Testis (tissue), 3 donors: ENCODE results near the gene ELMO1. TPM values are rescaled to one million over a fixed set of nuclear protein-coding genes. Genes with fewer than 3 reads are reported as not detected.
A peak's percentile ranks its signal among the peaks of the same experiment; 100 is the strongest.

Experiments used
- DNase-seq: peaks from one replicate; pipeline ENCODE4 v3.0.0-alpha.2; 2019
- H3K27ac ChIP-seq, 2 donors: fragments of 200-600 bp; sonication (generic); one replicate each; pipeline ENCODE4 v1.5.1; 2019
- H3K27me3 ChIP-seq: fragments of 200-600 bp; sonication (generic); one replicate; pipeline ENCODE4 v1.5.1; 2019
- H3K36me3 ChIP-seq: fragments of 200-600 bp; sonication (generic); one replicate; pipeline ENCODE4 v1.5.1; 2017; ENCODE audit warnings: low read depth; ENCODE audit errors: missing control alignments
- H3K4me1 ChIP-seq: fragments of 200-600 bp; sonication (generic); one replicate; pipeline ENCODE4 v1.5.1; 2019
- H3K4me3 ChIP-seq, 2 donors: fragments of 200-600 bp; sonication (generic); one replicate each; pipeline ENCODE4 v1.5.1; 2017 to 2019
- H3K9me3 ChIP-seq: fragments of 200-600 bp; sonication (generic); one replicate; pipeline ENCODE4 v1.5.1; 2017
- CTCF ChIP-seq, 3 experiments: fragments of 450-650 bp in 2 of 3; fragments of 200-600 bp in 1 of 3; sonication (generic) in 1 of 3; IDR thresholded peaks; one replicate each; pipeline ENCODE4 v1.5.1; 2016 to 2019; ENCODE audit warnings: antibody characterized with exemption in 3 of 3, mild to moderate bottlenecking in 2 of 3, moderate library complexity in 1 of 3
- POLR2A ChIP-seq: fragments of 450-650 bp; IDR thresholded peaks from one replicate; pipeline ENCODE4 v1.6.1; 2017; ENCODE audit warnings: antibody characterized with exemption, mild to moderate bottlenecking, moderate library complexity
- WGBS, 2 donors: methylation state at CpG; one replicate each; pipeline ENCODE4 v1.1.5; 2018; 5-methylcytosine and 5-hydroxymethylcytosine counted together
- intact Hi-C: fragments of 100-400 bp; cut with DNase I; formaldehyde crosslinking; loops from one replicate; pipeline ENCODE4 v1.15.1; 2023; ENCODE audit warnings: low total_unique reads
- polyA plus RNA-seq: library from polyadenylated mRNA; stranded (reverse); fragments of 350-450 nt; fragmentation: Illumina TruSeq; extraction: RNeasy Lipid Tissue Mini Kit (QIAGEN cat#74804); gene quantifications from one replicate; pipeline ENCODE4 v1.2.3, GENCODE V29; 2014; ENCODE audit warnings: low read depth, low replicate concordance; ENCODE audit not compliant: insufficient read depth
- total RNA-seq, 2 donors: library from RNA; depleted of rRNA; stranded (reverse); fragments of >200 nt; gene quantifications; one replicate each; pipeline ENCODE4 v1.2.3, GENCODE V29; 2016

The ELMO1 gene
- total and polyA plus RNA-seq, 3 donors from 2014 or later = 12.9 to 47.2 (median 36.5) TPM

GRCh38 chr7:36986948-36987724 lies 461.5 kb downstream of the ELMO1 start:
- TF ChIP-seq CTCF (IDR thresholded peaks at IDR 0.05) (peak; percentile 72 to 82 (median 81)), POLR2A (no peak)
- no peaks in the 10 kb centered on the region for H3K36me3 ChIP-seq
- H3K9me3 ChIP-seq = no peaks in the 10 kb centered on the region
- 58 to 67% methylated on average over 14 of the region's 14 CpGs for WGBS, 2 donors
- DNase-seq = peak; percentile 79
- no peaks in the 10 kb centered on the region for H3K27me3 ChIP-seq
- no peak overlapping the region for H3K27ac ChIP-seq
- no peak overlapping the region for H3K4me3 ChIP-seq
- intact Hi-C loops = no loop called here
- no peaks in the 10 kb centered on the region for H3K4me1 ChIP-seq

GRCh38 chr7:36986511-36986933 lies 462.1 kb downstream of the ELMO1 start:
- WGBS, 2 donors = 48 to 54% methylated on average over 5 of the region's 5 CpGs
- H3K4me1 ChIP-seq = no peaks in the 10 kb centered on the region
- H3K27me3 ChIP-seq = no peaks in the 10 kb centered on the region
- intact Hi-C loops = no loop called here
- DNase-seq = no peak
- H3K36me3 ChIP-seq = no peaks in the 10 kb centered on the region
- no peak overlapping the region for H3K27ac ChIP-seq
- no peak overlapping the region for H3K4me3 ChIP-seq
- TF ChIP-seq CTCF (IDR thresholded peaks at IDR 0.05) = no peak
- no peak for TF ChIP-seq POLR2A
- H3K9me3 ChIP-seq = no peaks in the 10 kb centered on the region

GRCh38 chr7:36985866-36986400 lies 462.7 kb downstream of the ELMO1 start:
- TF ChIP-seq CTCF (IDR thresholded peaks at IDR 0.05) (no peak), POLR2A (no peak)
- H3K4me3 ChIP-seq = no peak overlapping the region
- H3K4me1 ChIP-seq = no peaks in the 10 kb centered on the region
- no peak overlapping the region for H3K27ac ChIP-seq
- H3K27me3 ChIP-seq = no peaks in the 10 kb centered on the region
- H3K9me3 ChIP-seq = no peaks in the 10 kb centered on the region
- H3K36me3 ChIP-seq = no peaks in the 10 kb centered on the region
- intact Hi-C loops = no loop called here
- DNase-seq = no peak
- WGBS, 2 donors = 77 to 83% methylated on average over 11 to 13 of the region's 13 CpGs

- no peak overlapping the region for H3K4me3 ChIP-seq
- no peaks in the 10 kb centered on the region for H3K36me3 ChIP-seq
- no peak for DNase-seq
- no peak for TF ChIP-seq CTCF (IDR thresholded peaks at IDR 0.05)
- TF ChIP-seq POLR2A = no peak
- H3K9me3 ChIP-seq = no peaks in the 10 kb centered on the region
- WGBS, 2 donors = 43 to 52% methylated on average over 5 of the region's 5 CpGs
- intact Hi-C loops = no loop called here
- H3K27ac ChIP-seq = no peak overlapping the region
- no peaks in the 10 kb centered on the region for H3K27me3 ChIP-seq
- no peaks in the 10 kb centered on the region for H3K4me1 ChIP-seq
Measured at GRCh38 chr7:36985316-36985715, 463.3 kb downstream of the ELMO1 start.
